AG08395 (cell line): ENCODE data around the gene SLC51B.
"Not testable (repeated sequence)": the region's sequence is repeated elsewhere in the genome, so short reads cannot be mapped to it uniquely, and the experiment has no call there.

ENCODE experiments used
- DNase-seq: peaks from one replicate; pipeline ENCODE4 v3.0.0; 2012; ENCODE audit warnings: mixed read lengths, low spot score

Gene SLC51B

DNA sequence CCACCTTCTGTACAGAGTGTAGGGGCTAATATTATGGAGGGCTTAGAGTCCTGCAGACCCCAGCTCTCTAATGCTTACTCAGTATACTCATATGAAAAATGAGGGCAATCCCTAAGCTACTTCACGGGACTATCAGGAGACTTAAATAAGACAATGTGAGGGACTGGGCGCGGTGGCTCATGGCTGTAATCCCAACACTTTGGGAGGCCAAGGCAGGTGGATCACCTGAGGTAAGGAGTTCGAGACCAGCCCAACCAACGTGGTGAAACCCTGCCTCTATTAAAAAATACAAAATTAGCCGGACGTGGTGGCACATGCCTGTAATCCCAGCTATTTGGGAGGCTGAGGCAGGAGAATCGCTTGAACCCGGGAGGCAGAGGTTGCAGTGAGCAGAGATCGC is 54.6 kb downstream of the SLC51B start:
- not testable (repeated sequence) for DNase-seq

DNA sequence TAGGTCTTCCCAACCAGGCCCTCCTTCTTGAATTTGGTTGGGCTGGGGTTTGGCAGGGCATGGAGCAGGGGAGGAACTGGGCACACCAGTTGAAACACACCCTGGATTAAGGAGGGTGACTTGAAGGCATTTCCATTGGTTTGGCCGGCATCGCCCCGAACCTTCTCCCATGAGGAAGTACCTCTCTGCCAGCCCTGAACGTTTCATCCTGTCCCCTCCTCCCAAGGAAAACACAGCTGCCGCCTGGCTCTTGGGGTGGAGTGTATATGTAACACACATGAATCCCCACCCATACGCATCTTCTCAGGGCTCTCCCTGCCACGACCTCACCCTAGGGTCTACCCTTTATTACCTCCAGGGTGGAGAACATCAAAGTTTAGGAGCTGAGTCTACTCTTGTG is 55.3 kb downstream of the SLC51B start:
- DNase-seq = no peak

DNA sequence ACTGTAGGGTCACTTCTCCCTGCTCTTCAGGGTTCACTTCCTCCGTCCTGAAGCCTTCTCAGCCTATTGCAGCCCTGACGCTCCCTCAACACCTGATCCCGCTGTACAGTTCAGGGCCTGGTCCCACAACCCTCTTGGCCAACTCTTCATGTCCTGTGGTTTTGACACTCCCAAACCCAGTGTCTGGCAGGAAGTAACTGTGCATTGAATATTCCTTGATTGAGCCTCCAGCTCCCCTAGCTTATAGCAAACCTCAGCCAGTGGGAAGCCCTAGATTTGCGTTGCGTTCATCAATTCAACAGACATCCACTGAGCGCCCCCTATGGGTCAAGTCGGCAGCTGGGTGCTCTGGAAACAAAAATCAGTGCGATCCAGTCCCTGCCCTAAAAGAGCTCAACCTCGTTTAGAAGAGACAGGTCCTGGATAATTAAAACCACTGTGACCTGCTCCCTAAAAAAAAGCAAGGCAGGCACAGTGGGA is 56.3 kb downstream of the SLC51B start:
- peak; percentile 67 for DNase-seq

DNA sequence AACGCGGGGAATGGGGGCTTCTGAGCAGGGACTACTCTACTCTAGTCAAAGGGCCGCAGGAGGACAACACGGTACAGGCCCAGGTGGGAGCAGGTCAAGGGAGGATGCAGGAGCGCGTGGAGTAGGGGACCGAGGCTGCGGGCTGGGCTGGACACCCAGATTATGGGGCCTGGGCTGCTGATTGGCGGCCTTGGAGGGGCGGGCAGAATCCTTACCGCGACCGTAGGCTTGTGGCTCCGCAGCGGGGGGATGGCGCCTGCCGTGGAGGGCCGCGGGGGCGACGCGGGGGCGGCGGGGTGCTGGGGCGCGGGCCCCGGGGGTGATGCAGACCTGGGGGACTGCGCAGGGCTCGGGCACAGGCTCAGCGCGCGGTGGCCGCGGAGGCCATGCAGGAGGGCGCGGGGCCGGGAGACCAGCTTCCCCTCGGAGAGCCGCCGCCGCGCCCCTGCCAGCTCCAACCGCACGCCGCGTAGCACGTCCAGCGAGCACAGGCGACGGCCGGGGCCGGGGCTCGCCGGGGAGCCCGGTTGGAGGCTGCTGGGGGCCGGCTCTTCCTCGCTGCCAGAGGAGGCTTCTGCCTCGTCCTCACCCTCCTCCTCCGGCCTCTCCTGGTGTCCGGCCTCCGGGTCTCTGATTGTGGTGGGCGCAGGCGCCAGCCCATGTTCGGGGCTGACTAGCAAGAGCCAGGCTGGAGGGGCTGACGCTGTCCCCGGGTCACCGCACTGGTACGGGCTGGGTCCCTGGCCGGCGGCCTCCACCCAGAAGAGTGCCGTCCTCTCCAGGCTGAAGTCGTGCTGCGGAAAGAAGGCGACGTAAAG is 56.9 kb downstream of the SLC51B start:
- DNase-seq = no peak

DNA sequence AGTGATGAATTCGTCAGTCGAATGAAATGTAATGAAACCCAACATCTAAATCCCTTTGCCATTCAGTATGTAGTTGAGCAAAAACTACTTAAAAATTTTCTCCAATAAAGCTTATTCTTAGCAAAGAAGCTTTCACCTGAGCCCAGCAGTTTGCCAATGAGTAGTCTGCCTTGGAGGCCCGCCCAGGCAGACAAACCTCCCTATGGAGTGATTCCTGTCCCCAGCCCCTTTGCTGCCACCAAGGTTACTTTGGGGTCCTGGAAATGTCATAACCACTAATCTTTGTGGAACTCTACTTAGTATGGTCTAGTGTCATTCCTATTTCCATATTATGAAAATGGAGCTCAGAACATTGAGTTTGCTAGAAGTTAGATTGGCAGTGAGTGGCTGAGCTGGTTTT is 57.7 kb downstream of the SLC51B start:
- no peak for DNase-seq
